Measurements from ENCODE around the gene LTF.

The LTF gene

GRCh38 chr3:46466871-46467403 lies 2.2 kb upstream of the LTF start (continued):
- TF ChIP-seq ZNF518A (tag by site-specific recombination; conservative IDR thresholded peaks at IDR 0.05; ENCODE audit: low read depth) = no peak
- no peak for TF ChIP-seq ZNF324 (tag by site-specific recombination; IDR thresholded peaks at IDR 0.05)

GRCh38 chr3:46466273-46466672 lies 1.6 kb upstream of the LTF start:
- ChIA-PET POLR2A (no interaction called here), CTCF (interaction anchor here (0.6 kb wide), 1 partner anchor 18 kb away, joined by 3 read pairs; no protein-coding TSS in a partner anchor)

More at GRCh38 chr3:46466273-46466672, 1.6 kb upstream of the LTF start:
- no peak for TF ChIP-seq ZNF121 (tag by site-specific recombination; IDR thresholded peaks at IDR 0.05)
- TF ChIP-seq OSR2 (tag by site-specific recombination; IDR thresholded peaks at IDR 0.05) = no peak
- no peak for TF ChIP-seq ZNF76 (tag by site-specific recombination; IDR thresholded peaks at IDR 0.05; ENCODE audit: borderline replicate concordance, low read depth)
- TF ChIP-seq HIC1 (tag by site-specific recombination; IDR thresholded peaks at IDR 0.05) = no peak
- no peak for TF ChIP-seq ZNF610 (tag by site-specific recombination; IDR thresholded peaks at IDR 0.05; ENCODE audit: borderline replicate concordance)
- TF ChIP-seq ZNF274 (IDR thresholded peaks at IDR 0.05; ENCODE audit: low read length) = no peak
- TF ChIP-seq ZNF274 (tag by site-specific recombination; IDR thresholded peaks at IDR 0.05; ENCODE audit: borderline replicate concordance) = no peak
- no peak for TF ChIP-seq KLF9 (tag by site-specific recombination; IDR thresholded peaks at IDR 0.05; ENCODE audit: low read depth)
- TF ChIP-seq ZNF473 (tag by site-specific recombination; IDR thresholded peaks at IDR 0.05) = no peak
- no peak for TF ChIP-seq ZNF626 (tag by site-specific recombination; IDR thresholded peaks at IDR 0.05)
- no peak for TF ChIP-seq ZNF155 (tag by site-specific recombination; IDR thresholded peaks at IDR 0.05)
- no peak for TF ChIP-seq ZBTB1 (tag by site-specific recombination; IDR thresholded peaks at IDR 0.05)
- TF ChIP-seq ZSCAN18 (tag by site-specific recombination; IDR thresholded peaks at IDR 0.05) = no peak
- no peak for TF ChIP-seq ZSCAN4 (tag by site-specific recombination; IDR thresholded peaks at IDR 0.05)
- no peak for TF ChIP-seq BCL6B (tag by site-specific recombination; IDR thresholded peaks at IDR 0.05)
- TF ChIP-seq GFI1B (tag by site-specific recombination; IDR thresholded peaks at IDR 0.05) = no peak
- no peak for TF ChIP-seq ZNF394 (tag by site-specific recombination; IDR thresholded peaks at IDR 0.05; ENCODE audit: borderline replicate concordance)
- no peak for TF ChIP-seq ZNF18 (tag by site-specific recombination; IDR thresholded peaks at IDR 0.05)
- no peak for TF ChIP-seq ZNF555 (tag by site-specific recombination; conservative IDR thresholded peaks at IDR 0.05)
- TF ChIP-seq ZNF184 (tag by site-specific recombination; IDR thresholded peaks at IDR 0.05) = no peak
- no peak overlapping the region for H3K27ac ChIP-seq (ENCODE audit: extremely low read depth, low read depth, low read length)
- no peaks in the 10 kb centered on the region for H3K9me3 ChIP-seq (ENCODE audit: control insufficient read depth, insufficient read depth, low read depth, low read length)
- H3K4me3 ChIP-seq (ENCODE audit: low read depth, low read length) = no peak overlapping the region
- H3K4me1 ChIP-seq (ENCODE audit: control insufficient read depth, insufficient read depth, low read length) = no peaks in the 10 kb centered on the region
- no peaks in the 10 kb centered on the region for H3K36me3 ChIP-seq (ENCODE audit: control insufficient read depth in 2 of 2, insufficient read depth in 1 of 2, low read length in 2 of 2)
